Smooth muscle cell of trachea (primary cell): ENCODE measurements around the gene TRIM62. TPM values are rescaled to one million over a fixed set of nuclear protein-coding genes. Genes with fewer than 3 reads are reported as not detected.

Experiments used
- total RNA-seq: library from RNA; depleted of rRNA; stranded (reverse); fragments of >200 nt; gene quantifications from 2 replicates; pipeline ENCODE4 v1.2.1, GENCODE V29; 2014

TRIM62 gene
- 2.8 and 3.3 TPM in 2 replicates for total RNA-seq

GRCh38 chr1:33181921-33182341 lies at the start of gene TRIM62:
Gene TRIM62, minus strand, starts transcription at chr1:33182043. Its CDS starts 611 bp downstream, at chr1:33181432.

Other genes starting within 250 kb of the TRIM62 start
- 11.3 and 13.2 TPM in 2 replicates for gene RNF19B, start 217.2 kb downstream of the TRIM62 start, total RNA-seq
- gene AK2, start 145.2 kb downstream of the TRIM62 start, total RNA-seq: 87.5 and 167 TPM in 2 replicates
- 4.2 and 6.0 TPM in 2 replicates for gene AZIN2, start 100.9 kb downstream of the TRIM62 start, total RNA-seq
- 5.5 and 6.6 TPM in 2 replicates for gene ZNF362, start 74.4 kb upstream of the TRIM62 start, total RNA-seq
- gene A3GALT2, start 139.1 kb upstream of the TRIM62 start, total RNA-seq: 0.44 TPM in 1 of 2 replicates, not detected in the other
- 48.0 and 67.6 TPM in 2 replicates for gene PHC2, start 249.1 kb upstream of the TRIM62 start, total RNA-seq